HepG2 (cell line): Measurements from ENCODE around the gene LIME1. TPM values are rescaled to one million over a fixed set of nuclear protein-coding genes. Genes with fewer than 3 reads are reported as not detected.
A peak's percentile ranks its signal among the peaks of the same experiment; 100 is the strongest.

ENCODE experiments used
- ARHGAP35 ChIP-seq: sonication (generic); formaldehyde crosslinking; IDR thresholded peaks from 2 replicates; pipeline ENCODE4 v1.9.0; 2022; ENCODE audit warnings: mild to moderate bottlenecking, inconsistent platforms, moderate library complexity, missing genetic modification reagents, borderline replicate concordance
- BCL6 ChIP-seq: IDR thresholded peaks from 2 replicates; pipeline ENCODE4 v1.6.1; 2016; ENCODE audit warnings: missing genetic modification reagents, missing compliant biosample characterization
- FOSL1 ChIP-seq: sonication (generic); formaldehyde crosslinking; IDR thresholded peaks from 2 replicates; pipeline ENCODE4 v1.9.0; 2021; ENCODE audit warnings: missing genetic modification reagents, borderline replicate concordance
- FOXC1 ChIP-seq: sonication (generic); formaldehyde crosslinking; IDR thresholded peaks from 2 replicates; pipeline ENCODE4 v1.8.0; 2022; ENCODE audit warnings: mild to moderate bottlenecking, missing genetic modification reagents, borderline replicate concordance
- GABPB1 ChIP-seq: IDR thresholded peaks from 2 replicates; pipeline ENCODE4 v1.6.1; 2016; ENCODE audit warnings: mild to moderate bottlenecking, missing genetic modification reagents, moderate library complexity, missing compliant biosample characterization
- HHEX ChIP-seq: IDR thresholded peaks from 2 replicates; pipeline ENCODE4 v1.6.1; 2016; ENCODE audit warnings: control low read depth
- KLF16 ChIP-seq, 2 experiments: sonication (generic) in 1 of 2; formaldehyde crosslinking in 1 of 2; IDR thresholded peaks; 2 replicates each; pipeline versions ENCODE4 v1.6.1 to v1.8.0; 2016 to 2023; ENCODE audit warnings: missing genetic modification reagents in 2 of 2, missing compliant biosample characterization in 1 of 2
- KLF6 ChIP-seq: IDR thresholded peaks from 2 replicates; pipeline ENCODE4 v1.8.0; 2016; ENCODE audit warnings: missing biosample characterization, missing genetic modification reagents
- LBX2 ChIP-seq: sonication (generic); formaldehyde crosslinking; IDR thresholded peaks from 2 replicates; pipeline ENCODE4 v1.5.0; 2020; ENCODE audit warnings: missing genetic modification reagents, mild to moderate bottlenecking, borderline replicate concordance
- RNF2 ChIP-seq: fragments of 450-650 bp; conservative IDR thresholded peaks from 2 replicates; pipeline ENCODE4 v1.6.1; 2016; ENCODE audit warnings: low read depth
- RXRB ChIP-seq: IDR thresholded peaks from 2 replicates; pipeline ENCODE4 v1.6.1; 2016; ENCODE audit warnings: borderline replicate concordance, missing genetic modification reagents, missing compliant biosample characterization
- TEAD3 ChIP-seq: optimal IDR thresholded peaks from 2 replicates; pipeline ENCODE3; 2016; ENCODE audit warnings: borderline replicate concordance
- YEATS2 ChIP-seq: sonication (generic); formaldehyde crosslinking; IDR thresholded peaks from 2 replicates; pipeline ENCODE4 v1.4.0; 2020; ENCODE audit warnings: missing genetic modification reagents, borderline replicate concordance
- ZBTB38 ChIP-seq: sonication (generic); formaldehyde crosslinking; IDR thresholded peaks from 2 replicates; pipeline ENCODE4 v1.5.1; 2020; ENCODE audit warnings: mild to moderate bottlenecking, missing genetic modification reagents
- ZBTB7B ChIP-seq: sonication (generic); formaldehyde crosslinking; IDR thresholded peaks from 2 replicates; pipeline ENCODE4 v1.4.0; 2020; ENCODE audit warnings: missing genetic modification reagents
- ZFP1 ChIP-seq: IDR thresholded peaks from 2 replicates; pipeline ENCODE4 v1.6.1; 2016
- ZFX ChIP-seq: sonication (generic); formaldehyde crosslinking; IDR thresholded peaks from 2 replicates; pipeline ENCODE4 v1.4.0; 2020; ENCODE audit warnings: mild to moderate bottlenecking, low read depth, missing genetic modification reagents, moderate library complexity
- ZNF292 ChIP-seq: sonication (generic); formaldehyde crosslinking; IDR thresholded peaks from 2 replicates; pipeline ENCODE4 v1.8.1; 2022; ENCODE audit warnings: mild to moderate bottlenecking, low read depth, missing genetic modification reagents, borderline replicate concordance
- ZNF34 ChIP-seq: sonication (generic); formaldehyde crosslinking; IDR thresholded peaks from 2 replicates; pipeline ENCODE4 v1.4.0; 2020; ENCODE audit warnings: mild to moderate bottlenecking, missing genetic modification reagents, borderline replicate concordance
- ZNF546 ChIP-seq: sonication (generic); formaldehyde crosslinking; conservative IDR thresholded peaks from 2 replicates; pipeline ENCODE4 v1.8.1; 2023; ENCODE audit warnings: mild to moderate bottlenecking, missing genetic modification reagents
- ZNF652 ChIP-seq: IDR thresholded peaks from 2 replicates; pipeline ENCODE4 v1.6.1; 2016; ENCODE audit warnings: low read depth, borderline replicate concordance
- ZNF749 ChIP-seq: sonication (generic); formaldehyde crosslinking; IDR thresholded peaks from 2 replicates; pipeline ENCODE4 v1.8.0; 2022; ENCODE audit warnings: mild to moderate bottlenecking, missing genetic modification reagents, moderate library complexity, borderline replicate concordance
- ZNF782 ChIP-seq: sonication (generic); formaldehyde crosslinking; IDR thresholded peaks from 2 replicates; pipeline ENCODE4 v1.4.0; 2020; ENCODE audit warnings: missing genetic modification reagents, mild to moderate bottlenecking, borderline replicate concordance
- ZSCAN29 ChIP-seq: sonication (generic); formaldehyde crosslinking; conservative IDR thresholded peaks from 2 replicates; pipeline ENCODE4 v1.4.0; 2020; ENCODE audit warnings: mild to moderate bottlenecking, missing genetic modification reagents
- polyA plus RNA-seq, 8 experiments: library from polyadenylated mRNA; depleted of rRNA in 3 of 8; stranded (reverse) in 7 of 8; unstranded in 1 of 8; fragments of >200 nt; fragmentation: Illumina TruSeq in 4 of 8; extraction: Trizol in 4 of 8; gene quantifications; 2 replicates each; pipeline versions ENCODE4 v1.2.1 to v1.2.3, GENCODE V29; 2011 to 2016; ENCODE audit warnings: low read depth in 4 of 8, missing spikeins in 1 of 8, mixed read lengths in 1 of 8; ENCODE audit not compliant: insufficient read depth in 1 of 8
- total RNA-seq, 5 experiments: library from RNA; depleted of rRNA; stranded (reverse); fragments of >200 nt; fragmentation: Illumina TruSeq; extraction: Trizol; gene quantifications; 2 replicates each; pipeline ENCODE4 v1.2.3, GENCODE V29; 2016; ENCODE audit warnings: low read depth in 1 of 5
- TF ChIP-seq, protein P1 (sequence below): sonication (generic); formaldehyde crosslinking; IDR thresholded peaks from 2 replicates; pipeline ENCODE4 v1.4.0; 2020; ENCODE audit warnings: mild to moderate bottlenecking, missing genetic modification reagents

Gene LIME1
- total and polyA plus RNA-seq, 2 of the 13 experiments (the other 11 are each of a cell fraction or from before 2014, with no cell fraction given), result 13.0 to 61.5 TPM

DNA sequence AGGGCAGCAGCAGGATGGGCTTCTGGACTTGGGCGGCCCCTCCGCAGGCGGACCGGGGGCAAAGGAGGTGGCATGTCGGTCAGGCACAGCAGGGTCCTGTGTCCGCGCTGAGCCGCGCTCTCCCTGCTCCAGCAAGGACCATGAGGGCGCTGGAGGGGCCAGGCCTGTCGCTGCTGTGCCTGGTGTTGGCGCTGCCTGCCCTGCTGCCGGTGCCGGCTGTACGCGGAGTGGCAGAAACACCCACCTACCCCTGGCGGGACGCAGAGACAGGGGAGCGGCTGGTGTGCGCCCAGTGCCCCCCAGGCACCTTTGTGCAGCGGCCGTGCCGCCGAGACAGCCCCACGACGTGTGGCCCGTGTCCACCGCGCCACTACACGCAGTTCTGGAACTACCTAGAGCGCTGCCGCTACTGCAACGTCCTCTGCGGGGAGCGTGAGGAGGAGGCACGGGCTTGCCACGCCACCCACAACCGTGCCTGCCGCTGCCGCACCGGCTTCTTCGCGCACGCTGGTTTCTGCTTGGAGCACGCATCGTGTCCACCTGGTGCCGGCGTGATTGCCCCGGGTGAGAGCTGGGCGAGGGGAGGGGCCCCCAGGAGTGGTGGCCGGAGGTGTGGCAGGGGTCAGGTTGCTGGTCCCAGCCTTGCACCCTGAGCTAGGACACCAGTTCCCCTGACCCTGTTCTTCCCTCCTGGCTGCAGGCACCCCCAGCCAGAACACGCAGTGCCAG lies 39.7 kb upstream of the LIME1 start, which contains the start of gene TNFRSF6B (continued):
- 0 out of 2 replicates have a peak, but pooled peaks have one; percentile 18 for TF ChIP-seq YEATS2 (CRISPR knock-in tag)
- no peak for TF ChIP-seq ZNF34 (CRISPR knock-in tag)
- peak; percentile 76; the same call in 1 of the 2 replicates for TF ChIP-seq ZBTB38 (CRISPR knock-in tag)
- TF ChIP-seq, protein P1, sequence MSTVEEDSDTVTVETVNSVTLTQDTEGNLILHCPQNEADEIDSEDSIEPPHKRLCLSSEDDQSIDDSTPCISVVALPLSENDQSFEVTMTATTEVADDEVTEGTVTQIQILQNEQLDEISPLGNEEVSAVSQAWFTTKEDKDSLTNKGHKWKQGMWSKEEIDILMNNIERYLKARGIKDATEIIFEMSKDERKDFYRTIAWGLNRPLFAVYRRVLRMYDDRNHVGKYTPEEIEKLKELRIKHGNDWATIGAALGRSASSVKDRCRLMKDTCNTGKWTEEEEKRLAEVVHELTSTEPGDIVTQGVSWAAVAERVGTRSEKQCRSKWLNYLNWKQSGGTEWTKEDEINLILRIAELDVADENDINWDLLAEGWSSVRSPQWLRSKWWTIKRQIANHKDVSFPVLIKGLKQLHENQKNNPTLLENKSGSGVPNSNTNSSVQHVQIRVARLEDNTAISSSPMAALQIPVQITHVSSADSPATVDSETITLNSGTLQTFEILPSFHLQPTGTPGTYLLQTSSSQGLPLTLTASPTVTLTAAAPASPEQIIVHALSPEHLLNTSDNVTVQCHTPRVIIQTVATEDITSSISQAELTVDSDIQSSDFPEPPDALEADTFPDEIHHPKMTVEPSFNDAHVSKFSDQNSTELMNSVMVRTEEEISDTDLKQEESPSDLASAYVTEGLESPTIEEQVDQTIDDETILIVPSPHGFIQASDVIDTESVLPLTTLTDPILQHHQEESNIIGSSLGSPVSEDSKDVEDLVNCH (CRISPR knock-in tag), result no peak
- 0 out of 4 replicates have a peak, but pooled peaks of 1 of the 2 experiments have one; percentile 46 for TF ChIP-seq KLF16 (CRISPR knock-in tag; IDR thresholded peaks at IDR 0.05)
- TF ChIP-seq ZNF292, result no peak
- 0 out of 2 replicates have a peak, but pooled peaks have one; percentile 44 for TF ChIP-seq ZFP1
- TF ChIP-seq ZNF652, result no peak
- TF ChIP-seq GABPB1 (CRISPR knock-in tag), result peak; percentile 54; the same call in 1 of the 2 replicates
- no peak for TF ChIP-seq ZNF782 (CRISPR knock-in tag)
- TF ChIP-seq ZFX, result peak; percentile 41
- TF ChIP-seq TEAD3 (CRISPR knock-in tag), result peak; percentile 30
- TF ChIP-seq RXRB, result peak; percentile 34; the same call in 1 of the 2 replicates
- no peak; the same call in 1 of the 2 replicates for TF ChIP-seq RNF2
- TF ChIP-seq FOSL1 (CRISPR knock-in tag), result 0 out of 2 replicates have a peak, but pooled peaks have one; percentile 6
- 0 out of 2 replicates have a peak, but pooled peaks have one; percentile 6 for TF ChIP-seq ZNF546 (CRISPR knock-in tag)
- TF ChIP-seq ARHGAP35 (CRISPR knock-in tag), result 0 out of 2 replicates have a peak, but pooled peaks have one; percentile 53
- TF ChIP-seq ZBTB7B (CRISPR knock-in tag), result peak; percentile 14; the same call in 1 of the 2 replicates
- TF ChIP-seq LBX2, result peak; percentile 79
- TF ChIP-seq ZNF749 (CRISPR knock-in tag), result peak; percentile 1
- peak; percentile 5; the same call in 1 of the 2 replicates for TF ChIP-seq BCL6 (CRISPR knock-in tag)
- TF ChIP-seq ZSCAN29, result no peak
- no peak for TF ChIP-seq KLF6 (CRISPR knock-in tag)
- 0 out of 2 replicates have a peak, but pooled peaks have one; percentile 4 for TF ChIP-seq HHEX
- TF ChIP-seq FOXC1 (CRISPR knock-in tag), result peak; percentile 88
